HEK293T (cell line): ENCODE measurements around the gene PEAK1.

Experiments used
- ARNT ChIP-seq: fragments of 450-650 bp; IDR thresholded peaks from 2 replicates; pipeline ENCODE4 v1.6.1; 2017; ENCODE audit warnings: mild to moderate bottlenecking
- BHLHE40 ChIP-seq: fragments of 450-650 bp; IDR thresholded peaks from 2 replicates; pipeline ENCODE4 v1.6.1; 2016; ENCODE audit warnings: mild to moderate bottlenecking, moderate library complexity, borderline replicate concordance
- CTBP1 ChIP-seq: fragments of 450-650 bp; IDR thresholded peaks from 2 replicates; pipeline ENCODE4 v1.6.1; 2016; ENCODE audit warnings: borderline replicate concordance
- ELF4 ChIP-seq: fragments of 450-650 bp; IDR thresholded peaks from 2 replicates; pipeline ENCODE4 v1.6.1; 2017; ENCODE audit warnings: antibody characterized with exemption
- FOXA1 ChIP-seq: fragments of 450-650 bp; IDR thresholded peaks from 2 replicates; pipeline ENCODE4 v1.6.1; 2016; ENCODE audit warnings: mild to moderate bottlenecking
- FOXK2 ChIP-seq: fragments of 450-650 bp; IDR thresholded peaks from 2 replicates; pipeline ENCODE4 v1.6.1; 2016; ENCODE audit warnings: mild to moderate bottlenecking
- FOXM1 ChIP-seq: fragments of 450-650 bp; IDR thresholded peaks from 2 replicates; pipeline ENCODE4 v1.6.1; 2017; ENCODE audit warnings: mild to moderate bottlenecking, borderline replicate concordance
- LEF1 ChIP-seq: fragments of 450-650 bp; IDR thresholded peaks from 2 replicates; pipeline ENCODE4 v1.6.1; 2017; ENCODE audit warnings: mild to moderate bottlenecking, borderline replicate concordance
- PKNOX1 ChIP-seq: fragments of 450-650 bp; IDR thresholded peaks from 2 replicates; pipeline ENCODE4 v1.6.1; 2016
- SP1 ChIP-seq: fragments of 450-650 bp; IDR thresholded peaks from 2 replicates; pipeline ENCODE4 v1.6.1; 2017
- SUZ12 ChIP-seq: fragments of 450-650 bp; IDR thresholded peaks from 2 replicates; pipeline ENCODE4 v1.6.1; 2016; ENCODE audit warnings: mild to moderate bottlenecking

GRCh38 chr15:77130315-77130930 is 289.5 kb downstream of the PEAK1 start:
- TF ChIP-seq SP1 (no peak), BHLHE40 (no peak), LEF1 (no peak), PKNOX1 (no peak), FOXA1 (no peak), FOXK2 (no peak), ELF4 (no peak), FOXM1 (no peak), ARNT (no peak), CTBP1 (no peak), SUZ12 (no peak)
